ENCODE results near the gene ST3GAL4. TPM values are rescaled to one million over a fixed set of nuclear protein-coding genes. Genes with fewer than 3 reads are reported as not detected.

The ST3GAL4 gene
- total RNA-seq, 4 donors from 2014 or later, result 3.4 to 12.4 (median 9.6) TPM

GRCh38 chr11:126461996-126462395, 106.5 kb downstream of the ST3GAL4 start:
- no peak overlapping the region for H3K4me3 ChIP-seq
- no peaks in the 10 kb centered on the region for H3K27me3 ChIP-seq
- intact Hi-C loops (cut with DNase I; ENCODE audit: low total_unique reads) (no loop called here), in situ Hi-C loops (cut with MboI; ENCODE audit: low sequenced_read_pairs in 4 of 4) (no loop called here)
- no peak overlapping the region for H3K27ac ChIP-seq
- no peaks in the 10 kb centered on the region for H3K4me1 ChIP-seq
- no peak for DNase-seq
- no peak for ATAC-seq
- H3K36me3 ChIP-seq, result no peaks in the 10 kb centered on the region
- H3K9me3 ChIP-seq, result no peaks in the 10 kb centered on the region
- TF ChIP-seq, protein P1, sequence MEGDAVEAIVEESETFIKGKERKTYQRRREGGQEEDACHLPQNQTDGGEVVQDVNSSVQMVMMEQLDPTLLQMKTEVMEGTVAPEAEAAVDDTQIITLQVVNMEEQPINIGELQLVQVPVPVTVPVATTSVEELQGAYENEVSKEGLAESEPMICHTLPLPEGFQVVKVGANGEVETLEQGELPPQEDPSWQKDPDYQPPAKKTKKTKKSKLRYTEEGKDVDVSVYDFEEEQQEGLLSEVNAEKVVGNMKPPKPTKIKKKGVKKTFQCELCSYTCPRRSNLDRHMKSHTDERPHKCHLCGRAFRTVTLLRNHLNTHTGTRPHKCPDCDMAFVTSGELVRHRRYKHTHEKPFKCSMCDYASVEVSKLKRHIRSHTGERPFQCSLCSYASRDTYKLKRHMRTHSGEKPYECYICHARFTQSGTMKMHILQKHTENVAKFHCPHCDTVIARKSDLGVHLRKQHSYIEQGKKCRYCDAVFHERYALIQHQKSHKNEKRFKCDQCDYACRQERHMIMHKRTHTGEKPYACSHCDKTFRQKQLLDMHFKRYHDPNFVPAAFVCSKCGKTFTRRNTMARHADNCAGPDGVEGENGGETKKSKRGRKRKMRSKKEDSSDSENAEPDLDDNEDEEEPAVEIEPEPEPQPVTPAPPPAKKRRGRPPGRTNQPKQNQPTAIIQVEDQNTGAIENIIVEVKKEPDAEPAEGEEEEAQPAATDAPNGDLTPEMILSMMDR (IDR thresholded peaks at IDR 0.05 in 4 of 5, conservative IDR thresholded peaks at IDR 0.05 in 1 of 5), result no peak
- TF ChIP-seq POLR2A (IDR thresholded peaks at IDR 0.05), result no peak

GRCh38 chr11:126462422-126462821, 106.9 kb downstream of the ST3GAL4 start:
- intact Hi-C loops (cut with DNase I; ENCODE audit: low total_unique reads), result no loop called here
- no peaks in the 10 kb centered on the region for H3K27me3 ChIP-seq
- no peak for ATAC-seq

More at GRCh38 chr11:126462422-126462821, 106.9 kb downstream of the ST3GAL4 start:
- Histone ChIP-seq H3K36me3 (no peaks in the 10 kb centered on the region), H3K4me1 (no peaks in the 10 kb centered on the region), H3K9me3 (no peaks in the 10 kb centered on the region), H3K4me3 (no peak overlapping the region), H3K27ac (no peak overlapping the region)
- TF ChIP-seq POLR2A (IDR thresholded peaks at IDR 0.05), result no peak
- TF ChIP-seq, protein P1 (IDR thresholded peaks at IDR 0.05 in 4 of 5, conservative IDR thresholded peaks at IDR 0.05 in 1 of 5), result no peak
- no peak for DNase-seq
- in situ Hi-C loops (cut with MboI; ENCODE audit: low sequenced_read_pairs in 4 of 4), result no loop called here

Other genes starting within 250 kb of the ST3GAL4 start
- 10 to 100 TPM; 53.3 to 93.8 (median 69.2) TPM for gene RPUSD4, start 144.0 kb upstream of the ST3GAL4 start, total RNA-seq
- gene FAM118B, start 143.9 kb upstream of the ST3GAL4 start, total RNA-seq, result 10 to 100 TPM; 13.6 to 32.2 (median 23.2) TPM
- 100 to 1,000 TPM in 1 of 4 donors, 10 to 100 TPM in 3; 72.3 to 101 (median 79.4) TPM for gene SRPRA, start 86.8 kb upstream of the ST3GAL4 start, total RNA-seq
- 10 to 100 TPM; 12.5 to 20.8 (median 16.2) TPM for gene FOXRED1, start 86.5 kb upstream of the ST3GAL4 start, total RNA-seq
- gene TIRAP, start 72.6 kb upstream of the ST3GAL4 start, total RNA-seq, result 1 to 10 TPM; 4.5 to 5.8 (median 5.6) TPM
- gene DCPS, start 51.6 kb upstream of the ST3GAL4 start, total RNA-seq, result 10 to 100 TPM in 3 of 4 donors, 1 to 10 TPM in 1; 9.8 to 23.1 (median 11.5) TPM

Data from gastrocnemius medialis (tissue), 4 donors.